H9 (cell line): ENCODE results near the gene RASGRF2. TPM values are rescaled to one million over a fixed set of nuclear protein-coding genes. Genes with fewer than 3 reads are reported as not detected.

Experiments
- DNase-seq: peaks from one replicate; pipeline ENCODE4 v3.0.0-alpha.2; 2017
- H2AFZ ChIP-seq: one replicate; pipeline ENCODE4 v1.6.1; 2013; ENCODE audit warnings: mild to moderate bottlenecking, low read length, control low read depth, moderate library complexity
- H2AK5ac ChIP-seq: 2 replicates; pipeline ENCODE4 v1.6.1; 2013; ENCODE audit warnings: low read length, control low read depth, mixed read lengths; ENCODE audit not compliant: insufficient read length
- H2BK120ac ChIP-seq: one replicate; pipeline ENCODE4 v1.6.1; 2013; ENCODE audit warnings: low read depth, mild to moderate bottlenecking, low read length, control low read depth, inconsistent platforms; ENCODE audit not compliant: poor library complexity, severe bottlenecking
- H2BK12ac ChIP-seq: 2 replicates; pipeline ENCODE4 v1.6.1; 2013; ENCODE audit warnings: low read length, control low read depth, mixed read lengths, low read depth; ENCODE audit not compliant: insufficient read length
- H2BK15ac ChIP-seq: 2 replicates; pipeline ENCODE4 v1.6.1; 2013; ENCODE audit warnings: low read depth, low read length, control low read depth
- H2BK20ac ChIP-seq: one replicate; pipeline ENCODE4 v1.6.1; 2013; ENCODE audit warnings: low read depth, mild to moderate bottlenecking, low read length, control low read depth, inconsistent platforms; ENCODE audit not compliant: poor library complexity, severe bottlenecking
- H2BK5ac ChIP-seq: 2 replicates; pipeline ENCODE4 v1.6.1; 2013; ENCODE audit warnings: low read length, control low read depth, mixed read lengths; ENCODE audit not compliant: insufficient read length
- H3K14ac ChIP-seq: 2 replicates; pipeline ENCODE4 v1.6.1; 2013; ENCODE audit warnings: low read length, control low read depth; ENCODE audit not compliant: insufficient read depth
- H3K18ac ChIP-seq: 2 replicates; pipeline ENCODE4 v1.6.1; 2013; ENCODE audit warnings: low read depth, mild to moderate bottlenecking, mixed read lengths, low read length, control low read depth; ENCODE audit not compliant: insufficient read length
- H3K23ac ChIP-seq: 2 replicates; pipeline ENCODE4 v1.6.1; 2013; ENCODE audit warnings: low read length, control low read depth, mixed read lengths, low read depth; ENCODE audit not compliant: insufficient read length
- H3K23me2 ChIP-seq: 2 replicates; pipeline ENCODE4 v1.6.1; 2013; ENCODE audit warnings: low read depth, mild to moderate bottlenecking, mixed read lengths, low read length, control low read depth; ENCODE audit not compliant: insufficient read length, poor library complexity, severe bottlenecking
- H3K27ac ChIP-seq: 2 replicates; pipeline ENCODE4 v1.5.1; 2013; ENCODE audit warnings: low read length, control low read depth, mixed read lengths, low read depth; ENCODE audit not compliant: insufficient read length
- H3K27me3 ChIP-seq: 2 replicates; pipeline ENCODE4 v1.6.1; 2013; ENCODE audit warnings: low read length, control low read depth, inconsistent platforms; ENCODE audit not compliant: insufficient read depth
- H3K4ac ChIP-seq: 2 replicates; pipeline ENCODE4 v1.6.1; 2013; ENCODE audit warnings: low read depth, mild to moderate bottlenecking, control low read depth, inconsistent platforms, low read length, moderate library complexity
- H3K4me1 ChIP-seq: 2 replicates; pipeline ENCODE4 v1.6.1; 2013; ENCODE audit warnings: low read length, control low read depth, inconsistent platforms; ENCODE audit not compliant: insufficient read depth
- H3K4me2 ChIP-seq: 2 replicates; pipeline ENCODE4 v1.6.1; 2013; ENCODE audit warnings: low read length, control low read depth, mixed read lengths; ENCODE audit not compliant: insufficient read length, insufficient read depth
- H3K56ac ChIP-seq: 2 replicates; pipeline ENCODE4 v1.6.1; 2013; ENCODE audit warnings: low read depth, mild to moderate bottlenecking, mixed read lengths, low read length, control low read depth; ENCODE audit not compliant: insufficient read length
- H3K79me1 ChIP-seq: 2 replicates; pipeline ENCODE4 v1.6.1; 2013; ENCODE audit warnings: low read depth, mild to moderate bottlenecking, moderate library complexity, low read length, control low read depth, inconsistent platforms; ENCODE audit not compliant: insufficient read depth, poor library complexity, severe bottlenecking
- H3K79me2 ChIP-seq: 2 replicates; pipeline ENCODE4 v1.6.1; 2013; ENCODE audit warnings: low read length, control low read depth, inconsistent platforms; ENCODE audit not compliant: insufficient read depth
- H3K9ac ChIP-seq: 2 replicates; pipeline ENCODE4 v1.6.1; 2013; ENCODE audit warnings: low read length, control low read depth, mixed read lengths; ENCODE audit not compliant: insufficient read length; ENCODE audit errors: extremely low read depth
- H3K9me3 ChIP-seq: one replicate; pipeline ENCODE4 v1.6.1; 2013; ENCODE audit warnings: low read depth, low read length, inconsistent platforms; ENCODE audit not compliant: control insufficient read depth
- H3T11ph ChIP-seq: one replicate; pipeline ENCODE4 v1.6.1; 2013; ENCODE audit warnings: mild to moderate bottlenecking, low read length, control low read depth, inconsistent platforms
- H4K20me1 ChIP-seq: one replicate; pipeline ENCODE4 v1.6.1; 2013; ENCODE audit not compliant: control insufficient read depth, insufficient read length, insufficient read depth
- H4K5ac ChIP-seq: 2 replicates; pipeline ENCODE4 v1.6.1; 2013; ENCODE audit warnings: low read depth, mild to moderate bottlenecking, mixed read lengths, low read length, control low read depth; ENCODE audit not compliant: insufficient read length
- H4K8ac ChIP-seq: replicated peaks from 2 replicates; pipeline ENCODE4 v1.6.1; 2013; ENCODE audit warnings: low read length, control low read depth, mixed read lengths, low read depth; ENCODE audit not compliant: insufficient read length
- H4K91ac ChIP-seq: 2 replicates; pipeline ENCODE4 v1.6.1; 2013; ENCODE audit warnings: low read depth, mild to moderate bottlenecking, moderate library complexity, mixed read lengths, low read length, control low read depth; ENCODE audit not compliant: insufficient read length
- H3K27ac Mint-ChIP-seq, 3 experiments: 2 replicates in 2 of 3; 3 replicates in 1 of 3; pipeline ENCODE4 v1.8.0; 2020 to 2021; ENCODE audit warnings: mixed read lengths in 3 of 3, mild to moderate bottlenecking in 1 of 3, moderate library complexity in 1 of 3
- H3K27me3 Mint-ChIP-seq: 2 replicates; pipeline ENCODE4 v1.8.0; 2021; ENCODE audit warnings: low read depth, mild to moderate bottlenecking, moderate library complexity, mixed read lengths
- H3K36me3 Mint-ChIP-seq, 3 experiments: 2 replicates in 2 of 3; 3 replicates in 1 of 3; pipeline ENCODE4 v1.8.0; 2020 to 2021; ENCODE audit warnings: low read depth in 3 of 3, mixed read lengths in 3 of 3; ENCODE audit not compliant: insufficient read depth in 1 of 3
- H3K4me1 Mint-ChIP-seq, 2 experiments: 2 replicates each; pipeline ENCODE4 v1.8.0; 2020; ENCODE audit warnings: mixed read lengths in 2 of 2
- H3K4me3 Mint-ChIP-seq, 2 experiments: 2 replicates in 1 of 2; 3 replicates in 1 of 2; pipeline ENCODE4 v1.8.0; 2020 to 2021; ENCODE audit warnings: mild to moderate bottlenecking in 2 of 2, mixed read lengths in 2 of 2, moderate library complexity in 1 of 2
- H3K9me3 Mint-ChIP-seq, 2 experiments: 2 replicates in 1 of 2; 3 replicates in 1 of 2; pipeline ENCODE4 v1.8.0; 2020; ENCODE audit warnings: mild to moderate bottlenecking in 2 of 2, mixed read lengths in 2 of 2, moderate library complexity in 1 of 2
- WGBS: extraction: QIAGEN DNeasy Blood & Tissue Kit; methylation state at CpG from one replicate; pipeline ENCODE4 v1.1.7; 2013; ENCODE audit warnings: missing lambda C conversion rate, low lambda C conversion rate, mixed read lengths; ENCODE audit not compliant: insufficient read length; ENCODE audit errors: extremely low coverage; 5-methylcytosine and 5-hydroxymethylcytosine counted together
- total RNA-seq: library from RNA; stranded (reverse); gene quantifications from 2 replicates; pipeline ENCODE4 v1.2.1, GENCODE V29; 2021
- TF ChIP-seq, protein P1 (sequence below): fragments of 200-600 bp; sonication (generic); conservative IDR thresholded peaks from 3 replicates; pipeline ENCODE4 v1.8.0; 2021; ENCODE audit warnings: antibody characterized with exemption, mild to moderate bottlenecking

Gene RASGRF2
- total RNA-seq, 1 experiment from 2014 or later: 13.5 TPM

DNA sequence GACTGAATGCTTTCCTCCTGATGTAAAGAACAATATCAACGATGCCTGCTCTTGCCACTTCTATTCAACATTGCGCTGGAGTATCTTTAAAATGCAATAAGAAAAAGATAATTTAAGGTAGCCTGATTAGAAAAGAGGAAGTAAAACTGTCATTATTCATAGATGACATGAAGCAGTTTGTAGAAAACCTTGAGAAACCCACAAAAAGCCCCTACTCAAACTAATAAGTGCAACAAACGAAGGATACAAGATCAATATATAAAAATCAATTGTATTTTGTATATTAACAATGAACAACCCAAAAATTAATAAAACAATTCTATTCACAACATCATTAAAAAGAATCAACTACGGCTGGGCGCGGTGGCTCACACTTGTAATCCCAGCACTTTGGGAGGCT, 196.6 kb downstream of the RASGRF2 start:
- Histone ChIP-seq H3K79me1 (no peaks in the 10 kb centered on the region), H3K14ac (no peak overlapping the region), H2BK20ac (no peak overlapping the region), H4K8ac (no peak overlapping the region), H3K9me3 (no peaks in the 10 kb centered on the region), H3K18ac (no peak overlapping the region), H3K4ac (no peak overlapping the region), H3K56ac (no peak overlapping the region), H4K91ac (no peak overlapping the region), H3K4me1 (no peaks in the 10 kb centered on the region), H2BK120ac (no peak overlapping the region), H3K27ac (no peak overlapping the region), H3K23me2 (no peaks in the 10 kb centered on the region), H2BK12ac (no peak overlapping the region), H2BK15ac (no peak overlapping the region), H2AK5ac (no peak overlapping the region), H3K27me3 (no peaks in the 10 kb centered on the region), H3K79me2 (no peaks in the 10 kb centered on the region), H3K23ac (no peak overlapping the region), H3K9ac (no peak overlapping the region), H4K5ac (no peak overlapping the region), H2AFZ (no peak overlapping the region), H2BK5ac (no peak overlapping the region), H3T11ph (no peak overlapping the region), H4K20me1 (no peaks in the 10 kb centered on the region), H3K4me2 (no peak overlapping the region)
- DNase-seq: no peak
- no peak overlapping the region for H3K4me3 Mint-ChIP-seq
- H3K27me3 Mint-ChIP-seq: no peaks in the 10 kb centered on the region
- H3K27ac Mint-ChIP-seq: no peak overlapping the region
- TF ChIP-seq, protein P1, sequence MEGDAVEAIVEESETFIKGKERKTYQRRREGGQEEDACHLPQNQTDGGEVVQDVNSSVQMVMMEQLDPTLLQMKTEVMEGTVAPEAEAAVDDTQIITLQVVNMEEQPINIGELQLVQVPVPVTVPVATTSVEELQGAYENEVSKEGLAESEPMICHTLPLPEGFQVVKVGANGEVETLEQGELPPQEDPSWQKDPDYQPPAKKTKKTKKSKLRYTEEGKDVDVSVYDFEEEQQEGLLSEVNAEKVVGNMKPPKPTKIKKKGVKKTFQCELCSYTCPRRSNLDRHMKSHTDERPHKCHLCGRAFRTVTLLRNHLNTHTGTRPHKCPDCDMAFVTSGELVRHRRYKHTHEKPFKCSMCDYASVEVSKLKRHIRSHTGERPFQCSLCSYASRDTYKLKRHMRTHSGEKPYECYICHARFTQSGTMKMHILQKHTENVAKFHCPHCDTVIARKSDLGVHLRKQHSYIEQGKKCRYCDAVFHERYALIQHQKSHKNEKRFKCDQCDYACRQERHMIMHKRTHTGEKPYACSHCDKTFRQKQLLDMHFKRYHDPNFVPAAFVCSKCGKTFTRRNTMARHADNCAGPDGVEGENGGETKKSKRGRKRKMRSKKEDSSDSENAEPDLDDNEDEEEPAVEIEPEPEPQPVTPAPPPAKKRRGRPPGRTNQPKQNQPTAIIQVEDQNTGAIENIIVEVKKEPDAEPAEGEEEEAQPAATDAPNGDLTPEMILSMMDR: no peak
- peaks cover 0 to 2% of the 10 kb centered on the region in 2 experiments; a peak in 2 of 4 replicates for H3K4me1 Mint-ChIP-seq
- no CpG with 5 or more reads among the region's 6 CpGs for WGBS
- peaks cover 0 to 2% (median 0%) of the 10 kb centered on the region in 3 experiments; a peak in 2 of 7 replicates for H3K36me3 Mint-ChIP-seq
- H3K9me3 Mint-ChIP-seq: peaks cover 0 to 2% of the 10 kb centered on the region in 2 experiments; a peak in 1 of 5 replicates
